Esophagus muscularis mucosa (tissue), 2 donors: ENCODE results near the gene FZD7.

Source experiments
- POLR2A ChIP-seq: fragments of 450-650 bp; IDR thresholded peaks from one replicate; pipeline ENCODE4 v1.6.1; 2017; ENCODE audit warnings: antibody characterized with exemption, moderate library complexity, mild to moderate bottlenecking, low read depth
- POLR2AphosphoS5 ChIP-seq, 2 donors: sonication (generic); formaldehyde crosslinking; IDR thresholded peaks; one replicate each; pipeline ENCODE4 v1.6.1; 2017; ENCODE audit warnings: antibody characterized with exemption in 2 of 2

- TF ChIP-seq POLR2AphosphoS5 (IDR thresholded peaks at IDR 0.05) (peak in 1 of 2 donors; percentile 11), POLR2A (no peak)
Observed at GRCh38 chr2:202064171-202064880, 30.7 kb downstream of the FZD7 start.
